DMS 273 (cell line): Measurements from ENCODE around the gene PYGM.
"Not testable (repeated sequence)": the region's sequence is repeated elsewhere in the genome, so short reads cannot be mapped to it uniquely, and the experiment has no call there.

Source experiments
- DNase-seq: peaks from one replicate; lab custom pipeline; 2025; ENCODE audit not compliant: unreplicated experiment; lab: John Stamatoyannopoulos, UW

PYGM gene

DNA sequence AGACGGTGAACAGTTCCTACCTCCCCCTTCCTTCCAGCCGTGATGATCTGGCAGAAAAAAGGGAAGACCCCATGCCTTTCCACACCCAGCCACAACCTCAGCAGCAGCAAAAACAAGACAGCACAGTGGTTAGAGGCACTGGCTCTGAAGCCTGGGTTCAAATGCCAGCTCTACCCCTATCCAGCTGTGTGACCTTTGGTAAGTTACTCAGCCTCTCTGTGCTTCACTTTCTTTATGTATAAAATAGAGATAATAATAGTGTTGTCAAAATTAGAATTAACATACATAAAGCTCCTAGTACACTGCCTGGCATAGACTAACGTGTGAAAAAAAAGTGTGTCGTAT lies 41.0 kb downstream of the PYGM start:
- no peak for DNase-seq

DNA sequence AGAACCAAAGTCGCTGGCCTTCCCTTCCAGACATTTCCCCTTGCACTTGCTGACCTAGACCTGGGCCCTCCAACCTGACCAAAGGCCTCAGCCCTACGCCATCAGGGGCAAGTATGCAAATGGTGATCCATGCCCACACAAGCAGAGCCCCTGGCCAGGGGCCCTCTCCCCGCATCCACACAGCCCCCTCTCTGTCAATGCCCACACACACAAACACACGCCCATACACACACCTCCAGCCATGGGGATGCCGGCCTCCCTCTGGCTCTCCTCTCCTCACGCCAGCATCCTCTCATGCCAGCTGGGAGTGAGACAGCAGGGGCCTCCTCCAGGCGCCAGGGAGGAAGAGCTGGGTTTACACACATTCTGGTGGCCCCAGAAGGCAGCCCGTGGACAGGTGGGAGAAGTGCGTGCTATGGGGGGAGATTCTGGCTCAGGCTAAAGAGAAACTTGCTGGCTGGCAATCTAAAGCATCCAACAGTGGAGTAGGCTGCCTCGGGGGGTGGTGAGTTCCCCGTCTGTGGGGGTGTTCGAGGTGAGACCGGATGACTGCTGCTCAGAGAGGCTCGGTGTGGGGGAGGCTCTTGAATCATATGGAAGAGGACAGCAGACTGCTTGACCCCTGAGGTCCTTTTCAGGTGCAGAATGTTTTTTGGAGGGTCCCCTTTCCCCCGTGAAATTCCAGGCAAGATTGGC lies 41.5 kb downstream of the PYGM start:
- peak; percentile 62 for DNase-seq

DNA sequence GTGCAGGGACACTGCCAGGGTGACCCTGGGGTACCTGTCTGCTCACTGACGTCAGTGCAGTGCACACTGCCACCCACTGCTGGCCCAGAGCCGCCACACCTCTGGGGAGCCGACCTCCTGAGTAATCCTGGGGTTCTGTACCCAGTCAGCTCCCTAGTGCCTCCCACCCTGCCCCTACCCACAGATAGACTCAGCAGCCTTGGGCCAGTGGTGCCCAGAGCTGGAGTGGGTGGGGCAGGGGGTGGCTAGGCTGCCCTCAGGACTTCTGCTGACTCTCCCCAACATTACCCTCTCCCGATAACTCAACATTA lies 42.6 kb downstream of the PYGM start:
- no peak for DNase-seq

DNA sequence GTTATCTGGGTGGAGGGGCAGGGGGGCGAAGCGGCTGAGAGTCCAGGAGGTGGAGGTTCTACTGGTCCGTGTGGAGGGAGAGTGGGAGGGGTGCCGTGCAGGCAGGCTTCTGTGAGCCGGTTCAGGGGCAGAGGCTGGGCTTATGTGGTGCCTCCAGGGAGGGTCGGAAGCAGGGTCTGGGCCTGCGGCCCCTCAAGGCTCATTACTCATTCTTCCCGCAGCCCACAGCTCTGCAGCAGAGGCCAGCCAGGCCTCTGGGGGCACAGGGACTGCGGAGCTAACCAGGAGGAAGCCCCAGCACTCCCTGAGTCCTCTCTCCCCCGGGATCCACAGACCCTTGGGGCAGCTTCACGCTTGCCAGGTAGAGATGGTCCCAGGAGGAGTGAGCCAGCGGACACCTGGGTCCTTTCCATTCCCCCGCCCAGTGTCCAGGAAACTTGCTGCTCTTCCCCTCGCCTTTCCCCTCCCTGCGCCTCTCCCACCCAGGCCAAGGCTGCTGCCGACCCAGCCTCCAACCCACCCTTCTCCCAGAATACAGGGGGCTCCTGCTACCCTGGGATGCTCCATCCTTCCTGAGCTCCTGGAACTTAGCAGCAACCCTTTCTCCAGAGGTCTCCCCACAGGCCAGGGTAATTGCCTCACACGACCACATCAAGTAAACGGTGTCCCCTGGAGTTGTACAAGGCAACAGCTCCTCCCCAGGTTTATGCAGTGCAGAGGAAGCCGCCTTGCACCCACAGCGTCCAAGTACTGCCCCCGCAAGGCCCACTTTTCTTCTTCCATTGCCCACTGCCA lies 43.1 kb downstream of the PYGM start:
- no peak for DNase-seq

DNA sequence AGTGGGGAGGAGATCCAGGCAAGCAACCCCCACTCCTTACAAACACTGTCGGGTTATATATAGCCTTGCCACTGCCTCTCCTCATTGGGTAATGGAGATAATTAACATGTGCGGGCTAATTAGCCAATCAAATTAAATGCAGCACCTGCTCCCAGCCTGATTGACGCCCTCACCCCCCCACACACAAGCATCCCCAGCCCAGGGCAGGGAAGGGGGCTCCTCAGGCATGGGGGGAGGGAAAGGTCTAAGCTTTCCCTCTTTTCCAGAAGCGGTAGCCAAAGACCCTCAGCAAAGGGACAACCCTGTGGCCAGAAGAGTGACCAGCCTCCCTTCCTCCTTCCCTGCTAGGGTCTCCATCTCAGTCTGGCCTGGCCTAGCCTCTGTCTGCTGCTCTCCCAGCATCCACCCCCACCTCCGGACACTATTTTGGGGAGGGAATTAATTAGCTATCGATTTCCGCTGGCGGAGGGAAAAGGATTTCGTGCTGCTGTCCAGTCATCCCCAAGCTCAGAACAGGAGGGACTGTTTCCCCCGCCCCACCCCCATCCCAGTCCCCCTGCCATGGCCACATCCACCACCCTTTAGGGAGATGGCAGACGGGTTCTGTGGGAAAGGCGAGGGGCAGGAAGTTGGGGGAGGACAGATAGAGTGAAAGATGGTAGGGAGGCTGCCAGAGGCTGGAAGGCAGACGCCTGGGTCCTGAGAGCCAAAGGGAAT lies 43.9 kb downstream of the PYGM start:
- DNase-seq: no peak

DNA sequence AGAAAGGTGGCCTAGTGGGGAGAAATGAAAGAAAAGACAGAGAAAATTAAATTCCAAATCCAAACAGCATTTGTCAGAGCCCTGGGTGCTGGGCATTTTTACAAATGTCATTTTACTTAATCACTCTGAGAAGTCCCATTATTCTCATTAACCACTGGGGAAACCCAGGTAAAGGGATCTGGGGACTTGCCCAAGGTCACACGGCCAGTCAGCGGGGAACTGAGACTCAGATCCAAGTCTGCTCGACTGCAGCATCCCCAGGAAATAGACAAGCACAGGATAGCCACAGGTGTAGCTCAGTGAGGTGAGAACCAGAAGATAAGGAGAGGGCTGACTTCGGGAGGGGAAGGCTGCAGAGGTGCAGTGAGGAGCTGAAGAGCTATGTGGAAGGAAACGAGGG lies 44.7 kb downstream of the PYGM start:
- no peak for DNase-seq

DNA sequence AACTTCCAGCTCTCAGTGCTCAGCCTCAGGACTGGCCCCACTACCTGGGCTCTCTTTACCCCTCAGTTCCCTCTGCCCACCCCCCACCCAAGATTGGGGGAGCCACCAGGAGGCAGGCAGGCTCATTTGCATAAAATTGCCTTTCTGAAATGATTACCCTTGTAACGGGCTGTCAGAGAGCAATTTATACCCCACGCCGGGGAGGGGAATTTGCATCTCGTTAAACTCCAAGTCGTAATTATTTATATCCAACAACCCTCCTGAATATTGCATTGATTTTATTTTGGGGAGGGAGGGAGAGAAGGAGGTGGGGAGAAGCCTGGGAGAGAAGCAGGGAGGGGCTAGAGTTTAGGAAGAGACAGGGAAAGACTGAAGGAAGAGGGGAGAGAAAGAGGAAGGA lies 45.1 kb downstream of the PYGM start:
- DNase-seq: no peak

DNA sequence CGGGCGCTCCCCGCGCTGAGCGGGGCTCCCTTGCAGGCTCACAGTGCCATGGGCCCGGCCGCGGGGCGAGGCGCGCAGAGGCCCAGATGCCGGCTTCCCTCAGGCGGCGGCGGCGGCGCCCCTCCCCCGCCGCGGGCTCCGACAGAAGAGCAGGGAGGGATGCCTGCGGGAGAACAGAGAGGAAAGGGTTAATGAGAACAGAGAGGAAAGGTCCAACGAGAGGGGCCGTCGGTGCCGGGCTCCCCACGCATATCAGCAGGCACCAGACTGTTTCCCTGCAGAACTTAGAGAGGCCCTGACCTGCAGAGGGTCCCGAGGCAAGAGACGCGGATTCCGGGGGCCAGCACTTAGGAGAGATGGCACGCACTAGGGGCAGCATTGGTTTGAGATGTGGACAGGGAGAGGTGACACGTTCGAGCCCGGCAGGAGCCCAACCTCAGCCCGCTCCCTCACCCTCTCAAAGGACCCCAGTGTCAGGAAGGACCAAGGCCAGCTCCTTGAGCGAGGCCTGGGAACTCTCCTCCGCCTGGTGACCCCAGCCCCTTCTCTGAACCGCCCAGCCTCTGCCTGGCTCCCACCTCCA lies 45.9 kb downstream of the PYGM start:
- DNase-seq: peak; percentile 67

DNA sequence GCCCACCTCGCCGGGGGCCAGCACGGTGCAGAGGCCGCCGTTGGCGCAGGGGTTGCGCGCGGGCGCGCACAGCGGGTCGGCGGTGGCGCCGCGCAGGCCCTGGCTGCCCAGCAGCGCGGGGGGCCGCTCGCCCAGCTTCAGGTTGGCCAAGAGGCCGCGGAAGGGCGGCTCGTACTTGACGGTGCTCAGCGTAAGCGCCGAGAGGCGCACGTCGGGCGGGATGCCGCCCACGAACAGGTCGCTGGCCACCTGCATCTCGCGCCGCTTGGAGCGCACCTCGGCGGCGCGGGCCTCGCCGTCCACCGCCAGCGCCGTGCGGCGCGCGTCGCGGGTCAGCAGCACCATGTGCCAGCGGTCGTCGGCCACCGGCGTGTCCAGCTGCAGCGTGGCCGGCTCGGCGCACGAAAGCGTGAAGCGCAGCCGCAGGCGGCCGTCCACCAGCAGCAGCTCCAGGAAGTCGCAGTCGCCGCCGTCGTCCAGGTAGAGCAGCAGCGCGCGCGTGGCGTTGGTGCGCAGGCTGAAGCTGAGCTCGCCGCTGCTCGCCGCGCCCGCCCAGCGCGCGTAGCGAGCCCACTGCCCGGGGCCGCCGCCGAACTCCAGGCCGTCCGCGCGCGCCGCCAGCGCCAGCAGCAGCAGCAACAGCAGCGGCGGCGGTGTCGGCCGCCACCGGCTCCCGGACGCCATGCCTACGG lies 46.6 kb downstream of the PYGM start:
- peak; percentile 68 for DNase-seq

DNA sequence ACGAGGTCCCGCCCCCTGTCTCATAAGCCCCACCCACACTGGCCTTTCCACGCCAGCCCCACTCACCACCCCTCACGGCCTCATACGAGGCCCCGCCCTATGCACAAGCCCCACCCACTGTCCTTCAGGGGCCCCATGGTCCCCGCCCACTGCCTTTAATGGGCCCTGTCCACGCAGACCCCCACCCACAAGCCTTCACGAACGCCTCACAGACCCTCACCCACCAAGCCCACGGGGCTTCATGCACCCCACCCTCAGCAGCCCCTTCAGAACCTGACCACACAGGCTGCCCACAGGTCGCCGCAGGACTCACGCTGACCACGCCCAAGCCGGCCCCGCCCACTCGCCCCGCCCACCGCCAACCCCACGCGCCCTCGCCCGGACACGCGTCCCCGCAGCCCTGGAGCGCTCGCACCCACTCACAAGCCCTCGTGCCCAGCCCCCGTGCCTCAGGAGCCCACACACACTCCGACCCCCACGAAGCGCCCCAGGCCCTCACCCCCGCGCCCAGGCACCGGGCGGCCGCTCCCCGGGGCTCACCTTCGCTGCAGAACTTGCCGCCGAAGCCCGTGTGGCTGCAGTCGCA lies 47.3 kb downstream of the PYGM start:
- DNase-seq: no peak

DNA sequence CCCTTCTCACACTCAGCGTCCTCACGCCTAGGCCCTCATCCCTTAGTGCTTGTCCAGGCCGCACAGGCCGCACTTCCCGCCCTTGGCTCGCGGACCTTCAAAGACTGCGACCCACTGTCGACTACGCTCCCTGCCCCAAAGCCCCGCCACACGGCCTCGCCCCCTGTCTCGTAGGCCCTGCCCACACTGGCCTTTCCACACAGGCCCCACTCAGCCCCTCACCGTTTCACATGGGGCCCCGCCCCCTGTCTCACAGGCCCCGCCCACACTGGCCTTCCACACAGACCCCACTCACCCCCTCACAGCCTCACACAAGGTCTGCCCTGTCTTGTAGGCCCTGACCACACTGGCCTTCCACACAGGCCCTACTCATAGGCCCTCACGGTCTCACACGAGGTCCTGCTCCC lies 47.8 kb downstream of the PYGM start:
- no peak for DNase-seq

DNA sequence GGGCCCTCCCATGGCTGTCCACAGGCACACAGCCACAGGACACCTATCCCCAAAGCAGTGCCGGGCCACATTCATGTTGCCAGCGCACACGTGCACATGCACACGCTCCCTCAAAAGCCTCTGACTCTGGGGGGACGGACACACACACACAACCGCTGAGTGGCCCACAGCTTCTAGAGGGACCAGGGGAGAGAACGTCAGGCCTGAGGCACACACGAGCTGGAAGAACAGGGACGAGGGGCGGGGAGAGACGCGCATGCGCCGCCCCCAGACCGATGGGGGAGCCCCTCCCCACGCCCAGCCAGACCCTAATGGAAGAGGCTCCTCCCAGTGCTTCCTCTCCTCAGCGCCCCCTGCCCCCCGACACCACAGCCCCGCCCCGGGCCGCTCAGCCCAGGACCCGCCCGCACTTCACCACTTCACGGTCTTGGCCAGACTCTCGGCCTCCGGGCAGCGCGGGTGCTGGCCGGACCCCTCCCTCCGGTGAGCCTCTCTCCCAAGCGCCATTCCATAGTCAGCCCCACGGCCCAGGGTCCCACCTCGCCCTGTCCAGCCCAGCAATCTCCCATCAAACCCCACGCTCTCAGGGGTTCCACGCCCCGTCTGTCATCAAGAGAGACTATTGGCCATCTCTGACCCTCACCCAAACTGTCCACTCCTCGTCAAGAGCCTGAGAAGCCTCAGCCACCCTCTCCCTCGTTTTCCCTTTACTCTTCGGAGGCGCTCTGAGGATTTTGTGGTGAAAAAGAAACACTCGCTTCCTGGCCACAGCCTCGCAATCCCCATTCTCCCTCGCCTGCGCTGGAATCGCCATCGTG lies 48.4 kb downstream of the PYGM start:
- DNase-seq: no peak

DNA sequence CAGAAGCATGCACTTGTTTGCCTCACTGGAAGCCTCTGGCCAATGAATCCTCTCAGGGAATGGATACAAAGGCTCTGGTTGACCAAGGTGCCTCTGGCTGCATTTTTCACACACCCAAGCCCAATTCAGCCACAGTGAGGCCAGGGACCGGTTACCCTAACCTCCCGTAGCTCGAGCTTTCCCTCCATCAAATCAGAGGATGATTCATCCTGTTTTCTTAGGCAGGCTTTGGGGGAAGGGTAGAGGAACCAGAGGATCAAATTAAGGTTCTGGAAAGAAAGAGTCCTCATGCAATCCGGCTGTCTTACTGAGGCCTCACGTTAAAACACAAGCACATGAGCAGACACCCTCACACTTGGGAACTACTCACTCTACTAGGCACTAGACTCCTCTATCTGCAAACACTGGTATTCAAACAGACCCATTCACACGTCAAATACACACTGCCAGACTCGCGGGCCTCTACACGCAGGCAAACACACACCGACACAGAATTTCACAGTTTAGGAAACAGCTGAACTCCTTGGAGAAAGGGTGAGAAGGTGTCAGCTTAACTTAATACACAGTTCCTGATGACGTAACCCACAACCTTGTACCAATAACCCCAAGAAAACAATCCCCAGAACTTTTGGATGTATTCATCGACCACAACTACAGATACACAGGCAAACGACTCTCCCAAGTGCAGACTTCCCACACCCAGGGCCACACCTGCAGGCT lies 49.2 kb downstream of the PYGM start:
- no peak for DNase-seq

DNA sequence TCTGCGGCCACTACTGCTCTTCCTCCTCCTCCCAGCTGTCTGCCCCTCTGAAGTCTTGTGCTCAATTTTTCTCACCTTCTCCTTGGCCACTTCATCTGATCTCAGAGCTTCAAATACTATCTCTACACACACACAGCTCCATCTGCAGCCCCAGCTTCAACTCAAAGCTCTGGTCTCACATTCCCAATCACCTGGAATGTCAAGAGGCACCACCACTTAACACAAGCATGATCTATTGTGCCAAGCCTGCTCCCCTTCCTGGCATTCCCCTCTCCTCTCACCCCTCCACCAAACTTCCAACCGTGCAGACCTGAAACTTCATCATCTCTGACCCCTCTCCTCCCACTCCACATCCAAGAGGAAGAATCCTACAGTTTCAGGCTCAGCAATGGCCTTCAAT lies 54.3 kb downstream of the PYGM start:
- DNase-seq: no peak

DNA sequence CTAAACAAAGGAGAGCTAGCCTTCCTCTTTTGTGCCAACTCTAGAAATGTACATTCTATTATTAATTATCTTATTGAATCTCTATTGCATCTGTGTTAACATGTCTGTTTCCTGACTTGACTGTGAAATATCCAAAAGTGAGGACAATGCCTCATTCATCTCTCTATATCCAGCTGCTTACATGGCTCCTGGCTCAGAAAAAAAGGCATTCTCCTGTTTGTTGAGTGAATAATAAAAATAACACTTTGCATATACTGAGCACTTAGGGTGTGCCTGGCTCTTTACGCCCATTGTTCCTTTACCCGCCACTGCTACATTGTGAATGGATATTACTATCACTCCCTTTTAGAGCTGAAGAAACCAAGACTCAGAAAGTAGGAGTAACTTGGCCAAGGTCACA lies 56.7 kb downstream of the PYGM start:
- DNase-seq: no peak

DNA sequence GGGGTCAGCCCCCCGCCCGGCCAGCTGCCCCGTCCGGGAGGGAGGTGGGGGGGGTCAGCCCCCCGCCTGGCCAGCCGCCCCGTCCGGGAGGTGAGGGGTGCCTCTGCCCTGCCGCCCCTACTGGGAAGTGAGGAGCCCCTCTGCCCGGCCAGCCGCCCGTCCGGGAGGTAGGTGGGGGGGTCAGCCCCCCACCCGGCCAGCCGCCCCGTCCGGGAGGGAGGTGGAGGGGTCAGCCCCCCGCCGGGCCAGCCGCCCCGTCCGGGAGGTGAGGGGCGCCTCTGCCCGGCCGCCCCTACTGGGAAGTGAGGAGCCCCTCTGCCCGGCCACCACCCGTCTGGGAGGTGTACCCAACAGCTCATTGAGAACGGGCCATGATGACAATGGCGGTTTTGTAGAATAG lies 57.8 kb downstream of the PYGM start:
- not testable (repeated sequence) for DNase-seq

DNA sequence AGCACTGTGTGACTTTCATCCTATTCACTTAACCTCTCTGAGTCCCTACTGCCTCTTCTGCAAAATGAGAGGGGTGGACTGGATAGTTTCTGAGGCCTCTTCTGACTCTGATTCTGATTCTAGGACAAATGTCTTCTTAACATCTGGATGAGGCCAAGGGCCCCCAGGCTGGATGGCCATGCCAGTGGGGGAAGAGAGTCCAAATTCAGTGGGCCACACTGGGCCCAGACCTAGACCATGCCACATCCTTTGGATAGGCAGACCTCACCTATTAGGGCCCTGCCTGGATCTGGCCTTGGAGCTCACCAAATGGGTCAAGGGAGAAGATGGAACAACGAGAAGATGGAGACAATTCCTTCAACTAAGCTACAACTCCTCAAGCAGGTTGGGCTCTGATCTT lies 61.3 kb downstream of the PYGM start:
- no peak for DNase-seq

DNA sequence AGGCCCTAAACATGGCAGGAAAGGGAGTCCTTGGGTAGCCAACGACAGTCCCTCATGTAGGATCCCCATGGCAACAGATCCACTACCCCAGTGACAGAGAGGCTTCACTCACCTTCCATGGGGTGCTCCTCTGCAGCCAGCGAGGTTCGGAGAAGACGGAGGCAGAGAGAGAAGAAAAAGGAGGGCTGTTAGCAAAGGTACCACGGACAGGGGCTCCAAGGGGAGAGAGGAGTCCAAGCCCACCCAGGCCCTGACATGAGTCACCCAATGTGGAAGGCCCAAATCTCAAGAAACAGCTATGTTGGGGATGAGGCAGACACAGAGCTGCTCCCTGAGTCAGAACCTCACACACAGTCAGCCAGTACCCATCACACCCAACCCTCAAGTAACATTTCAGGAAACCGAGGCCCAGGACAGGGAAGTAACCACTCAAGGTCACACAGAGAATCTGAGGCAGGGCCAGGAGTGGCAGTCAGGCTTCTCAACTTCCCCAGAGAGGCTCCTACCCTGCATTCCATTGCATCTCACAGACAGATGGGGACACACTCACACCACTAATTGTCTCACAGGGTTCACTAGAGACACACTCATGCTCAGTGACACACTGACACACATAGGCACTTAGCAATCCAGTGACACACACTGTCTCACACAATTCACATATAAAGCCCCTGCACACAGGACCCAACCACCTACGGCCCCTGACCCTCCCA lies 62.0 kb downstream of the PYGM start:
- no peak for DNase-seq
